Small intestine (tissue), 7 donors: Measurements from ENCODE around the gene CAPN9. TPM values are rescaled to one million over a fixed set of nuclear protein-coding genes. Genes with fewer than 3 reads are reported as not detected.

ENCODE experiments used
- DNase-seq, 2 donors: peaks; one replicate each; pipeline versions ENCODE4 v3.0.0 to v3.0.0-alpha.2; 2013
- FAIRE-seq: peaks from 2 replicates; lab custom pipeline; 2012; peaks lifted over from hg19 to GRCh38; lab: Jason Lieb, UNC
- H3K27ac ChIP-seq, 3 donors: one replicate each; pipeline ENCODE4 v1.5.1; 2013; ENCODE audit warnings: low read length in 2 of 3, mild to moderate bottlenecking in 2 of 3, control low read depth in 1 of 3, inconsistent platforms in 1 of 3, low read depth in 1 of 3, moderate library complexity in 1 of 3
- H3K27me3 ChIP-seq, 3 donors: one replicate each; pipeline ENCODE4 v1.6.1; 2013; ENCODE audit warnings: low read length in 3 of 3, inconsistent platforms in 1 of 3; ENCODE audit not compliant: control insufficient read depth in 3 of 3, insufficient read depth in 3 of 3
- H3K36me3 ChIP-seq, 3 donors: one replicate each; pipeline ENCODE4 v1.6.1; 2013; ENCODE audit warnings: low read length in 3 of 3, inconsistent platforms in 1 of 3, low read depth in 1 of 3, mild to moderate bottlenecking in 1 of 3, moderate library complexity in 1 of 3; ENCODE audit not compliant: control insufficient read depth in 3 of 3, insufficient read depth in 2 of 3
- H3K4me1 ChIP-seq, 3 donors: one replicate each; pipeline ENCODE4 v1.6.1; 2013; ENCODE audit warnings: low read length in 2 of 3, inconsistent platforms in 1 of 3, low read depth in 1 of 3, mild to moderate bottlenecking in 1 of 3, moderate library complexity in 1 of 3; ENCODE audit not compliant: control insufficient read depth in 3 of 3, insufficient read depth in 2 of 3
- H3K4me3 ChIP-seq, 3 donors: one replicate each; pipeline ENCODE4 v1.5.1; 2013; ENCODE audit warnings: low read length in 3 of 3, control low read depth in 1 of 3, inconsistent platforms in 1 of 3, low read depth in 1 of 3, mild to moderate bottlenecking in 1 of 3, moderate library complexity in 1 of 3
- H3K9me3 ChIP-seq, 2 donors: one replicate each; pipeline ENCODE4 v1.6.1; 2013; ENCODE audit warnings: low read depth in 1 of 2, low read length in 1 of 2; ENCODE audit not compliant: control insufficient read depth in 2 of 2, insufficient read depth in 1 of 2
- WGBS, 3 donors: extraction: QIAGEN DNeasy Blood & Tissue Kit; methylation state at CpG; one replicate each; pipeline ENCODE4 v1.1.7; 2013; 5-methylcytosine and 5-hydroxymethylcytosine counted together
- polyA plus RNA-seq, 4 donors: library from polyadenylated mRNA; stranded (reverse) in 3 of 4; unstranded in 1 of 4; fragments of 200-250 nt in 3 of 4; fragments of 120-200 nt in 1 of 4; gene quantifications; one replicate each; pipeline versions ENCODE4 v1.2.1 to v1.2.3, GENCODE V29; 2013
- donor health status: healthy with polysubstance abuse.
- donor health status: control.
- donor health status: control.
- donor health status: Bipolar disorder and iron deficiency.
- donor health status: healthy.

CAPN9 gene
- polyA plus RNA-seq, 4 donors, result 2.6 to 31.1 (median 16.1) TPM

- 86 to 92% (median 92%) methylated on average over 10 of the region's 10 CpGs for WGBS, 3 donors
- no peak for DNase-seq
Observed at GRCh38 chr1:230788561-230789275, 41.5 kb downstream of the CAPN9 start.

GRCh38 chr1:230790026-230790425, 42.8 kb downstream of the CAPN9 start:
- H3K36me3 ChIP-seq, result no peaks in the 10 kb centered on the region
- FAIRE-seq, result no peak
- no peak for DNase-seq
- WGBS, 3 donors, result 72 to 80% (median 79%) methylated on average over 5 of the region's 5 CpGs
- H3K27me3 ChIP-seq, result no peaks in the 10 kb centered on the region
- H3K4me1 ChIP-seq, result no peaks in the 10 kb centered on the region
- H3K9me3 ChIP-seq, result no peaks in the 10 kb centered on the region
- H3K4me3 ChIP-seq, result no peak overlapping the region
- H3K27ac ChIP-seq, result no peak overlapping the region

More at GRCh38 chr1:230788561-230789275, 41.5 kb downstream of the CAPN9 start:
- Histone ChIP-seq H3K36me3 (no peaks in the 10 kb centered on the region), H3K9me3 (no peaks in the 10 kb centered on the region), H3K4me3 (no peak overlapping the region), H3K27ac (no peak overlapping the region), H3K27me3 (no peaks in the 10 kb centered on the region), H3K4me1 (no peaks in the 10 kb centered on the region)
- no peak for FAIRE-seq

GRCh38 chr1:230791986-230792564, 44.9 kb downstream of the CAPN9 start:
- 55 to 73% (median 66%) methylated on average over 5 of the region's 5 CpGs for WGBS, 3 donors
- H3K4me1 ChIP-seq, result no peaks in the 10 kb centered on the region
- no peaks in the 10 kb centered on the region for H3K27me3 ChIP-seq
- no peaks in the 10 kb centered on the region for H3K36me3 ChIP-seq
- FAIRE-seq (no peak), DNase-seq (no peak)
- no peak overlapping the region for H3K27ac ChIP-seq
- H3K9me3 ChIP-seq, result no peaks in the 10 kb centered on the region
- no peak overlapping the region for H3K4me3 ChIP-seq

- DNase-seq (no peak), FAIRE-seq (no peak)
- no peaks in the 10 kb centered on the region for H3K27me3 ChIP-seq
- H3K27ac ChIP-seq, result no peak overlapping the region
- H3K36me3 ChIP-seq, result no peaks in the 10 kb centered on the region
- 89 to 94% (median 91%) methylated on average over 13 of the region's 13 CpGs for WGBS, 3 donors
- no peaks in the 10 kb centered on the region for H3K9me3 ChIP-seq
- H3K4me3 ChIP-seq, result no peak overlapping the region
- H3K4me1 ChIP-seq, result no peaks in the 10 kb centered on the region
Observed at GRCh38 chr1:230792691-230793462, 45.7 kb downstream of the CAPN9 start.

- Histone ChIP-seq H3K4me1 (no peaks in the 10 kb centered on the region), H3K9me3 (no peaks in the 10 kb centered on the region), H3K27me3 (no peaks in the 10 kb centered on the region), H3K4me3 (no peak overlapping the region), H3K36me3 (no peaks in the 10 kb centered on the region), H3K27ac (no peak overlapping the region)
- no peak for DNase-seq
- no peak for FAIRE-seq
- 93 to 94% (median 93%) methylated on average over 9 of the region's 9 CpGs for WGBS, 3 donors
Observed at GRCh38 chr1:230793463-230793745, 46.2 kb downstream of the CAPN9 start.

- 48 to 63% (median 54%) methylated on average over 5 of the region's 5 CpGs for WGBS, 3 donors
- no peak for DNase-seq
- H3K36me3 ChIP-seq, result no peaks in the 10 kb centered on the region
- no peak for FAIRE-seq
- H3K27ac ChIP-seq, result no peak overlapping the region
- no peaks in the 10 kb centered on the region for H3K4me1 ChIP-seq
- H3K4me3 ChIP-seq, result no peak overlapping the region
- H3K27me3 ChIP-seq, result no peaks in the 10 kb centered on the region
- no peaks in the 10 kb centered on the region for H3K9me3 ChIP-seq
Observed at GRCh38 chr1:230794431-230794830, 47.2 kb downstream of the CAPN9 start.

- WGBS, 3 donors, result 81 to 86% (median 83%) methylated on average over 19 of the region's 19 CpGs
- DNase-seq, result no peak
- no peaks in the 10 kb centered on the region for H3K4me1 ChIP-seq
Observed at GRCh38 chr1:230794871-230795605, 47.9 kb downstream of the CAPN9 start.

GRCh38 chr1:230796626-230797025, 49.4 kb downstream of the CAPN9 start:
- Histone ChIP-seq H3K27me3 (no peaks in the 10 kb centered on the region), H3K27ac (no peak overlapping the region), H3K4me3 (no peak overlapping the region), H3K4me1 (no peaks in the 10 kb centered on the region), H3K36me3 (no peaks in the 10 kb centered on the region), H3K9me3 (no peaks in the 10 kb centered on the region)
- WGBS, 3 donors, result 51 to 63% (median 62%) methylated on average over 2 of the region's 2 CpGs
- FAIRE-seq, result no peak
- no peak for DNase-seq

More at GRCh38 chr1:230794871-230795605, 47.9 kb downstream of the CAPN9 start:
- no peak overlapping the region for H3K27ac ChIP-seq
- no peak overlapping the region for H3K4me3 ChIP-seq
- no peaks in the 10 kb centered on the region for H3K27me3 ChIP-seq
- H3K36me3 ChIP-seq, result no peaks in the 10 kb centered on the region
- H3K9me3 ChIP-seq, result no peaks in the 10 kb centered on the region
- no peak for FAIRE-seq
